GM12892 (cell line): Measurements from ENCODE around the gene LCE5A.

Source experiments
- POLR2A ChIP-seq: IDR thresholded peaks from 2 replicates; pipeline ENCODE4 v1.6.1; 2011; ENCODE audit warnings: low read depth, low read length, control low read depth
- POLR2AphosphoS5 ChIP-seq: IDR thresholded peaks from 2 replicates; pipeline ENCODE4 v1.6.1; 2011; ENCODE audit warnings: low read depth, low read length, control low read depth

DNA sequence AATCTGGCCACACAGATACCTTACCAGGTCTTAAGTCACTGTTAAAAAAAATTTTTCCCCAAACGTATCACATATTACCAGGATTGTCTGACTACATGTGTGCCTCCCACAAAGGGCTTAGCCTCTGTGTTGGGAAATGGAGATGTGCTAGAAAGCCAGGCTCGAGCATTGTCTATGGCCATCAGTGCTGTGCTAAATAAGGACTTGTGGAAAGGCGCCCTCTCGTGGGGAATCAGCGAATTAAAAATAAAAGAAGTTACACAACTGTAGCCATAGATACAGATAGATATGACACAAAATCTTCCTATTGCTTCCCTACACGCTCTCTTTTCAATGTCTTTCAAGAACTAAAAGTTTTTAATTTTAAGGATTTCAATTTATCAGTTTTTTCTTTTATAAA is 49.1 kb upstream of the LCE5A start:
- TF ChIP-seq POLR2AphosphoS5 (no peak), POLR2A (no peak)
